Measurements from ENCODE around the gene PDGFB.

PDGFB gene

DNA sequence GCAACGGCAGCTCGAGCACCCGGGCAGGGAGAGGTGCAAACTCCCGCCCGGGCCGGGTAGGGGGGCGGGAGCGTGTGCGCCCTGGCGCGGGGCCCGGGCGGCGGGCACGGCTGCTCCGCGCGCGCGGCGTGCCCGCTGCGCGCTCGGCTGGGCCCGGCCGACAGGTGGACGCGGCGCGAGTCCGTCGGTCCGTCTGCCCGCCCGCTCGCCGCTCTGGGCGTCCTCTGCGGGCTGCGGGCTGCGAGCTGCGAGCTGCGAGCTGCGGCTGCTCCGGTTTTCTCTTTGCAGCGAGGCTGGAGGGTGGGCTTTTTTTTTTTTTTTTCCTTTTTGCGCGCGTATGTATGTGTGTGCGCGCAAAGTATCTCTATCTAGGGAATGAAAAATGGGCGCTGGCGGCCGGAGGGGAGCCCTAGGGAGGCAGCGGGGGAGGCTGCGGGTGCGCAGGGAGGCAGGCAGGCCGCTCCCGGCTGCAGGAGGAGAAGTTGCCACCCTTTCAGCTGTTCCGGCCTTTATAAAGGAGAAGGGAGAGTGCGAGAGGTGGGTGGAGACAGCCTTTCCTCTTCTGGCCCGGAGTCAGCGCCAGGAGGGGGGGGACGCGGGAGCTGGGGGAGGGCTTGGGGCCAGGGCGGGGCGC lies at the start of gene PDGFB:
PDGFB (minus strand) TSS at position 487 of the 634 bp plus-strand sequence. CDS start 1,019 bp downstream, outside the sequence.
- DNase-seq (ENCODE audit: low read depth) = no peak

DNA sequence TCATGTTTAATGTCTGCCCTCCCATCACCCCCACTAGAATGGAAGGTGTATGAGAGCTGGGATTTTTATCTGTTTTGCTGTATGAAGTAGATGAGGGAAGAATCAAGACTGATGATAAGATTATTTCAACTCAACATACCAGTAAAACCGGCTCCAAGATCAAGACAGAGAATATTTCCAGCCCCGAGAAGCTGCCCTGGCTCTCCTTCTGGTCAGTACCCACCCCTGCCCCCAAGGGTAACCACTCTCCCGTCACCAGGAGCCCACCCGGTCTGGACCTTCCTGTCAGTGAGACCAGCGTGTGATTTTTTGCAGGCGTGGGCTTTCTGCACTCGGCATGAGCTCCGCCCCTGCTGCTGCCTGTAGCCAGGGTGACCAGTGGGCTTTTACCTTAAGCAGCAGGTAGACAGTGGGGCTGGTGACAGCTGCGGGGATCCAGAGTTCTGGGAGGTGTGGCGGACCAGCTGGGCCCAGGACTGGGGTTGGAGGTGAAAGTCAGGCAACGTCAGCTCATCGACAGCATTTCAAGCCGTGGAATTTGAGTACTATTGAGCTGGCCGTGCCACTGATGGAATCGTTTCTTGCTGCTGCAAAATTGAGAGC lies 49.1 kb upstream of the PDGFB start:
- DNase-seq (ENCODE audit: low read depth) = no peak

DNA sequence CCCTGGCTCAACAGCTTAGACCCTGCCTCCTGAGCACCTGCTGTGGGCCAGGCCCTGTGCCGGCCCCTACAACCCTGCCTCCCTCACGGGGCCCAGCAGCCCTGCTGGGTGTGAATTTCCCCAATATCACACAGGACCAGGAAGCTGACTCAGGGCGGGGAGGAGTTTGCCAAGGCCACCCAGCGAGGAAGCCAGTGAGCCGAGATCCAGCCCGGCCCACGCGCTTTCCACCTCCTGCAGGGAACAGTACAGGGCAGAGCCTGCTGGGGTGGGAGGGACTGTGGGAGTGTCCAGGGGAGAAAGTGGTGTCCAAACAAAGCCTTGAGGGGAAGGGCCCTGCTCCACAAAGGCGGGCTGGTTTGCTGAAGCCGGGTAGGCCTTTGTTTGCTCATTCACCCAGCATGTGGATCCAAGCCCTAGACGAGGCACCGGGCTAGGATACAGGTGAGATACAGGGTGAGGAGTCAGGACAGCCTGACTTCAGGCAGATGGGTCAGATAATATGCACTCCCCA lies 47.8 kb upstream of the PDGFB start:
- peak; percentile 80 for DNase-seq (ENCODE audit: low read depth)

DNA sequence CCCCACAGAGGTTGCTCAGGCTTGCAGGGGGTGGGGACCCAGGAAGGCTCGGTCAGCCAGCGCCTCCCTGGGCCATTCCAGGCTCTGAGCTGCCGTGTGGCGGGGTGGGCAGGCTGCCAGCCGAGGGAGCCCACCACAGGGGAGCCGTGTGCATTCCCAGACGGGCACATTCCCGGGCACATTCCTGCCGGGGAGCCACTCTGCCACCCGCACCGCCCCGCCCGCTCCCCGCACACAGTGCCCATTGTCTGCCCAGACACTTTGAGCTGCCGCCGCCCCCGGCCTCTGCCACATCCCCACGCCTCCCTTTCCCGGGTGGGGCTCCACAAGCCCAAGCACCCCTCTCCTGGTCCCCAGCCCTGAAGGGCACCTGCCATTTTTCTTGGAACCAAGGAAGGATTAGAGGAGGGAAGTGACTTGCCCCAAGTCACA lies 47.3 kb upstream of the PDGFB start:
- no peak for DNase-seq (ENCODE audit: low read depth)

DNA sequence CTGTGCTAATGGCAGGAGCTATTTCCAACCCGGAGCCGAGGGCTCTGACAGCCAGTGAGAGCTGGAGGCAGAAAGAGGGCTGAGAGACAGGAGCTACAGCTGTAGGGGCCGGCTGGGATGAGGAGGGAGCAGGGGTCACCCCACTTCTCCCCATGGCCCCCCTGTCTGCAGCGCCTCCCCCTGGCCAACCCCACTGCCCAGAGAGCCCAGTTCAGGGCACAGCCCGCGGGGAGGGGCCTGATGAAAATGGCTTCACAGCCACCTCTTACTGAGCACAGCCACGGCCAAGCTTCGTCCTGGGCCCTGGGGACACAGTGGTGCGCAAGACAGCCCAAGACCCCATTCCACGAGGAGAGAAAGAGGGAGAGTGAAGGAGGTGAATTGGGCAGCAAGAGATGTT lies 46.7 kb upstream of the PDGFB start:
- no peak for DNase-seq (ENCODE audit: low read depth)

DNA sequence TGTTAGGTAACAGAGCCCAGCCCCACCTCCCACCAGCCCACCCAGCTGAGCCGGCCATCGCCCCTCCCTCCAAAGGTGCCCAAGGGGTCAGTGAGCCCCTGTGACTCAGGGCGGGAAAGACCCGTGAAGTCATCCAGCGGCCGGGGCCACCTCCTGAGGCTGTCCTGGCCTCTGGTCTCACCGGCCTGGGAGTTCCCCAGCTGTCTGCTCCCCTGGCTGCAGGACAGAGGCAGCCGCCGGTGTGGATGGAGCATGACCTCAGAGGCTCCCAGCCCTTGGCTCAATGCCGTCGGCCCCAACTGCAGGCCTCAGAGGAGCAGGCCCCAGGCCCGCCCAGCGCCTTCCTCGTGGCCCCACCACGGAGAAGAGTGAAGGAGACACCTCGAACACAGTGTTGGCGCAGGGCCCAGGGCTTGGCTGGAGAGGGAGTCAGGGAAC lies 46.0 kb upstream of the PDGFB start:
- DNase-seq (ENCODE audit: low read depth) = no peak

DNA sequence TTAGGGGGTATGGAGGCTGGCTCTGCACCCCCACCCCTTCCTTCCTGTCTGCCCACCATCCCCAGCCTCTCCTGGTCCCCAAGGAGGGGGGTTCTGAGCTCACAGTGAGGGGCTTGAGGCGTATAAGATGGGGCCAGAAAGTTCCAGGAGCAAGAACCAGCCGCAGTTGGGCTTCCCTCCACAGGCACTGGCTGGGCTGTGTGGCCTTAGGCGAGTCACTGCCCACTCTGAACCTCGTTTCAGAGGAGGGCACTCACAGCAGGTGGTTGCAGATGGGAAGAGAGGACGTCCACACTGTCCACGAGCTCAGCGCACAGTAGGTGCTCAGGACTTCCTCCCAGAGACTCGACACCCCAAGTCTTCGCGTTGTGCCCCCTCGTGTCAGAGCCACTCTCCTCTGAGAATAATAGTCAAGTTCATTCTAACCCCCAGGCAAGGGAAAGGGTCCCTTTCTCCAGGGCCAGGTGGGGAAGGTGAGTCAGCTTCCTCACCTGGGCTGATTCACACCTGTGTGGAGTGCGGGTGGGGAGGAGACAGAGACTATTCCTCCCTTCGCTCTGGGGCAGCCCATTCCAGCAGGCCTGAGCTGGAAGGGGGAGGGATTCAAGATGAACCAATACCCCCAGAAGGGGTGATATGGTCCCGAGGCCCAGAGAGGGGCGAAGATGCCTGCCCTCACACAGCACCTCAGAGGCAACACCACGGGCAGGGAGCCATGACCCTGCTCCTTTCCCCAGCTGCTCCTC lies 45.4 kb upstream of the PDGFB start:
- no peak for DNase-seq (ENCODE audit: low read depth)

DNA sequence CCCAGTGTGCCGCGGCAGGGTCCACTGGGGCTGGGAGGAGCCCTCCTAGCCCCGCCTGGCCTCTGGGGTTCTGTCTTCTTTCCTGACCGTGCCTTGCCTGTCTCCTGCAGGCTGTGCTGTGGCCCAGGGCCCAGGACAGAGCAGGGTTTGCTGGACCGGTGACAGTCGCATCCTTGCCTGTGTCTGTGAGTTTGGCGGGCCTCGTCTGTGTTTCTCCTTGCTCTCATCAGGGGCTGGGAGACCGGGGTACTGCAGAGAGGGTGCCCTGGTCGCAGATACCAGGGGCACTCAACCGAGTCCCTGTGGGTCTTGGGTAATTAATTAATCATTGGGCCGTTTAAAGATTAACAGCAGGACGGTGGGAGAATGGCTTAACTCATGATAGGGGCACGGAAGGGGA lies 44.8 kb upstream of the PDGFB start:
- no peak for DNase-seq (ENCODE audit: low read depth)

DNA sequence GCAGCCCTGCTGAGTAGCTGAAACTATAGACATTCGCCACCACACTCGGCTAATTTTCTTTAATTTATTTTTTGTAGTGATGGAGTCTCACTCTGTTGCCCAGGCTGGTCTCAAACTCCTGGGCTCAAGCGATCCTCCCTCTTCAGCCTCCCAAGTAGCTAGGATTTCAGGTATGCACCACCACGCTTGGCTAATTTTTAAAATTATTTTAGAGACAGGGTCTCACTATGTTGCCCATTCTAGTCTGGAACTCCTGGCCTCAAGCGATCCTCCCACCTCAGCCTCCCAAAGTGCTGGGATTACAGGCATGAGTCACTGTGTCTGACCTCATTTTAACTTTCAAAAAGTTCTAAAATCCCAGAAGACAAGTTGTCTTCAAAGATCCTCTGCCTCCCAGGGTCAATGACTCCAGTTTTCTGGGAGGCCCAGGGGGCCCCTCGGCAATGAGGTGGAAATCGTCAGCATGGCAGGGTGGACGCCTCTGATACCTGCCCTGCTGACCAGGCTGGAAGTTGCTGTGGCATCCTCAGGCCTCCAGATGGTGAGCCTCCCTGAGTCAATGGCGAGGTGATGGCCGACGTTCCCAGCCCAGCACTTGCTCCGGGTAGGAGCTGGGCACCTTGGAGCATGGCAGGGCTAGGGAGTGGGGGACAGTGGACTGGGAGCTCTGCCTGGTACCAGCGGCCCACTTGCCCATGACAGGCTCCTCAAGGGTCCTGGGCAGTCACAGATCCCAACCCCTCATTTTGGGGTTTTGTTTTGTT lies 43.5 kb upstream of the PDGFB start:
- DNase-seq (ENCODE audit: low read depth) = no peak

DNA sequence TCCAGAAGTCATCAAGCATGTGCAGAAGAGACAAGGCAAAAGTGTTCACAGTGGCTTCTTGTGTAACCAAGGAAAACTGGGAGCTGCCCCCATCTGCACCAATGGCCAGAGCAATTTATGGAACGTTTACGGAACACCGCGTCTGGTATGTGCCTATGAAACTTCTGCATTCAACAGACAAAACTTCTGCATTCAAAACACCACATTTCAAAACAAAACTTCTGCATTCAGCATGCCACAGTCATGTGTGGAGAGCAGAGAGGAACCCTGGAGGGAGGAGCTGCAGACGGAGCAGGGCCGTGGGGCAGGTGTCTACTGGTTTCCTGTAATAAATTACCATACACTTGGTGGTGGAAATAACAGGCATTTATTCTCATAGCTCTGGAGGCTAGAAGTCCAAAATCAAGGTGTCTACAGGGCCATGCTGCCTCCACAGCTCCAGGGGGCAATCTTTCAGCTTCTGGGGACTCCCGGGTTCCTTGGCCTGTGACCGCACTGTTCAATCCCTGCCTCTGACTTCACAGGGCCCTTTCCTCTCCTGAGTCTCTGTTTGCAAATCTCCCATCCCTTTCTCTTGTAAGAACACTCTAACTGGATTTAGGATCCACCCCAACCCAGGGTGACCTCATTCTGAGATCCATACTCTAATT lies 42.4 kb upstream of the PDGFB start:
- DNase-seq (ENCODE audit: low read depth) = no peak

DNA sequence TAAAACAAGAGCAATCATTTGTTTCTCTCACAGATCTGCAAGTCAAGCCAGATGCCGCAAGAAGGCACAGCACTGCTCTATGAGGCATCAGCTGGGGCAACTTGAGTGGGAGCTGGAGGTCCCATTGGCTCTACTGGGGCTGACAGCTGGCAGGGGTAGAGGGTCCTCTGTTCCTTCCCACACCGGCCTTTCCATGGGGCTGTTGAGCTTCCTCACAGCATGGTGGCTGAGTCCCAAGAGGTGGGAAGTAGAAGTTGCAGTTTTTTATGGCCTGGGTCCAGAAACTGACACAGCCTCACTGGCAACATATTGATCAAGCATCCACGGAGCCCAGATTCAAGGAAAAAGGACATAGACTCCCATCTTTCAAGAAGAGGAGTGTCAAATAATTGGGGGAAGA lies 40.2 kb upstream of the PDGFB start:
- DNase-seq (ENCODE audit: low read depth) = no peak

DNA sequence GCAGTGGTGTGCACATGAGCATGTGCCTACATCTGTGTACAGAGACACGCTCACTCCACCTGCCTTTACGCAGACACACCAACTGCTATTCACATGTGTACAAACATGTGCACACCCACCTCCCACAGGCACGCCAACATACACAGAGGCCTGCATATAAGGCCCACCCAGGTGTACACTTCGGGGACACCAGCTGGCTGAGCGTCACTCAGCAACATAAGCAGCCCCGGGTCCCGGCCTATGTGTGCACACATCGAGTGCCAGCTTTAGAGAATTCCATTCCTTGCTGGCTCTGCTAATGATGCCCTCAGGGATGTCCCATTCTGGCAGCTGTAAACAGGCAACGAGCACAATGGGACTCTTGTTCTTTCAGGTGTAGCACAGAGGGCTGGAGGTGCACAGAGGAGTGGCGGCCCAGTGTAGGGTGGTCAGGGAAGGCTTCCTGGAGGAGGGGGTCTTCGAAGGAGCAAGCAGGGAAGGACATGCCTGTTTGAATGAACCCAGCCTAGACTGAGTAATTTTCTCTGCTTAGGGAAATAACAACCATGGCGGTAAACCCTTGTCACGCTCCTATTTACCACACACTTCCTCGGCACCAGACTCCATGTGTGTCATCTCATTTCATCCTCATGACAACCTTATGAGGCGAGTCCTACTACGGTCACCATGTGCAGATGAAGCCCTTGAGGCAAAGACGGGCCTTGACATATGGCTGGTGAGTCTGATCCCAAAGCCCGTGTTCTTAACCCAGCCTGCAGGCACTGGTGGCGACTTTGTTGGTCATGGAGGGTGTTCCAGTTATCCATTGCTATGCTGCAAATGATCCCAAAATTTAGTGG lies 39.6 kb upstream of the PDGFB start:
- DNase-seq (ENCODE audit: low read depth) = no peak

DNA sequence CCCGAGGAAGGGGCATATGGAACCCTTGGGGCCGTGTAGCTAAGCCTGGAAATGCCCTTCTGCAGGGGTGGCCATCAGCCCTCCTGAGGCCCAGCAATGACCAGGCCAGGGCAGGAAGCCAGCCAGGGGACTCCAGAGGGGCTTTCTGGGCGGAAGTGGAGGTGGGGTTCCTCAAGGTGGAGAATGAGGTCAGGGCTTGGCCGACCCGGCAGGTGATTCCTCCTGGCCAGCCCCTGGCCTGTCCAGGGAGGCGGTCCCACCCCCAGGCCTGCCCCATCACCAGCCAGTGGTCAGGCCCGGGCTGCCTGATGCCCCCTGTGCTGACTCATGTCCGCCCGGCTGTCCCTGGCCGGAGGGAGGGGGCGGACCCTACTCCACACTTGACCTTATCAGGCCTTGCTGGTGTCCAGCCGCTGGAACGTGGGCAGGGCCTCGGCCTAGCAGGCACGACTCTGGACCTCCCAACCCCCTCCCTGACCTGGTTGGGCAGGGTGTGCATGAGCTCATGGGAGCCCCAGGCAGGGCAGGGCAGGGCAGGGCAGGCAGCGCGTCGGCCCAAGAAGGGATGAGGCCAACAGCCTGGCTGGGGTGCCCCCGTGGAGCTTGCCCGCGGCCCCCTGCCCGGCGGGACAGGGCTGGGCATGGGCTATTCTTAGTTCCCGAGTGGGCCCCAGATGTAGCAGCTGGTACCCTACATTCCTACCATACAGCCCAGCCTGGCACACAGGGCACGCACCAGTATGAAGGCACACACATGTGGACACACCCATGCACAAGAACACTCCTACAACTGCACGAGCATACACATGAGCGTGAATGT lies 38.8 kb upstream of the PDGFB start:
- DNase-seq (ENCODE audit: low read depth) = no peak

DNA sequence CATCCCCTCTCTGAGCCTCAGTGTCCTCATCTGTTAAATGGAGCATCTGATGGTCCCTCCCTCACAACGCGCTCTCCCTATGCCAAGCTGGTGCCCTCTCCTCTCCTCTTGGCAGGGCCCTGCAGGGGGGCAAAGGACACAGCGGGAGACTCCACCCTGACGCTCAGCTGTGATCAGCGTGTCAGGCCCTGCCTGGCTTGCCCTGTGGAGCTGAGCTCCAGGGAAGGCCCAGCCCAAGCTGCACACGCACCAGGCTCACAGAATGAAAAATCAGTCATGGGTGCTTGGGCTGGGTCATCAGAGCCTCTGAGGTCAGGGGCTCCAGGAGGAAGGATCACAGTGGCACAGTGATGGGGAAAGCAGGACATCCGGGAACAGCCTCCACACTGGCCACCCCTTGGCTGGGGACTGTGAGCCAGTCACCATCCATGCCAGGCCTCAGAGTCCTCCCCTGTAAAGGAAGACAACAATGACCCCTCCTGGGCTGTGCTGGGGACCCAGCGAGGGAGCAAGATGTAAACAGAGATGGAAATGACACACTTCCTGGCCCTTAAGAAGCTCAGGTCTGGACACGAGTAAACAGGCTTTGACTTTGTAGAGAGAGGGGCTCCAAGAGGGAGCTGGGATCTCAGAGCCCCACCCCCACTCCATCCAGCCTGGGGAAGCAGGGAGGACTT lies 38.0 kb upstream of the PDGFB start:
- DNase-seq (ENCODE audit: low read depth) = no peak

DNA sequence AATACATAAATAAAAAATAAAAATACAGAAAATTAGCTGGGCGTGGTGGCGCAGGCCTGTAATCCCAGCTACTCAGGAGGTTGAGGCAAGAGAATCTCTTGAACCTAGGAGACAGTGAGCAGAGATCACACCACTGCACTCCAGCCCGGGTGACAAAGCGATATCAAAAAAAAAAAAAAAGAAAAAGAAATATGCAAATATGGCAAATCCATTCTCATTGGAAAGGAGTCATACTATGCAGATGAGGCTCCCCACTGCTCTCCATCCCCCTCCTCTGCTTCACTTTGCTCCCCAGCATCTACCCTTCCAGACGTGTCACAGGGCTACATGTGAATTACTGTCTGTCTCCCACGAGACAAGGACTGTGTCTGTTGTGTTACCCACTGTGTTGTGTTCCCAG lies 36.3 kb upstream of the PDGFB start:
- no peak for DNase-seq (ENCODE audit: low read depth)

DNA sequence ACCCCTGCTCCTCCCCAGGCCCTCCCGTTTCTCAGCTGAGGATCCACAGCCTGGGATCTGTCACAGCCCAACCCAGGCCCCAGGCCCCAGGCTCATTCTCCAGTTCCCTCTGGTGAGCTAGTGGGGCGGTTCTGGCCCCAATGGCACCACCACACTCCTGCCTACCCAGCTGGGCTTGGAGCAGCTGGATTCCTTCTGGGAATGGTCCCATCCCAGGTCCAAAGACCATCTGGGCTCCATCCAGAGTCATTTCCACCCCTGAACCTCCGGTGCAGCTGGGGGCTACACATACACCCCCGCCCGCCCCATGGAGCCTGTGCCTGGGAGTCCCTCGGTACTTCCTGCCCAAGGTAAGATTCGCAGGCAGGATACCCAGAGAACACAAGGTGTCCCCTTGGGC lies 35.5 kb upstream of the PDGFB start:
- no peak for DNase-seq (ENCODE audit: low read depth)

DNA sequence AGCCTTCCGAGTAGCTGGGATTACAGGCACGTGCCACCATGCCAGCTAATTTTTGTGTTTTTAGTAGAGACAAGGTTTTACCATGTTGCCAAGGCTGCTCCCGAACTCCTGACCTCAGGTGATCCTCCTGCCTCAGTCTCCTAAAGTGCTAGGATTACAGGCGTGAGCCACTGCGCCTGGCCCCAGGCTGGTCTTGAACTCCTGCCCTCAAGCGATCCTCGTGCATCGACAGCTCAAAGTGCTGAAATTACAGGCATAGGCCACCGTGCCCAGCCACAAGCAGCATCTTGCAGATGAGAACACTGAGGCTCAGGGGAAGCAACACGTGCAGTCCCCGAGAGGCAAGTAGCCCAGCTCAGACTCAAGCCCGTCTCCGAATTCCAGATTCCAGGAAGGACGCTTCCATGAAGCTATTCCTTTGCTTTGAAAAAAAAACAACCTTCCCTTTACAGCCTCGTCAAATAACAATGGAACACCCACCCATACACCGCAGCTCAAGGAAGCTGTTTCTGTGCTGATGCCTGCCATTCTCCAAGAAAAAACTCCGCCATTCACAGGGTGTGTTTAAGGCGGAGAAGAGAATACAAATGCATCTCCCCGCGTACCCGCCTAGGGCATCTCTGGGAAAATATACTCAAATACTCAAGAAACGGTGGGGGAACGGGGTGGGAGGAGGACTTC lies 34.5 kb upstream of the PDGFB start:
- DNase-seq (ENCODE audit: low read depth) = no peak

DNA sequence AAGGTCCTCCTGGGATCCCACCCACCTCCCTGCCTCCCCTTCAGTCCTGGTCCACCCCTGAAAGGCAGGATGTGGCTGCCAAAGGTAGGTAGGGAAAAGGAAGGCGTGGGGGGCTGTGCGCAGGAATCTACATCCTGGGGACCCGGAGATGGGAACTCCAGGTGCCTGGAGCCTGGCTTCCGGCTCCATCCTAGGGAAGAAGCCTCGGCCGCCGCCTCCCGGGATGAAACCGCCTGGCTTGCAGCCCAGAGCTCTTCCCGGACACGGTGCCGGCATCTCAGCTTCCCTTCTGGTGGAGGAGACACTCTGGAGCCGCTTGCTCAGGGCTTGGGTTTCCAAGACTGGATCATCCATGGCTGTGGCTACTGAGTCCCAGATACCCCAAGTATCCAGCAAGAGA lies 33.3 kb upstream of the PDGFB start:
- no peak for DNase-seq (ENCODE audit: low read depth)

DNA sequence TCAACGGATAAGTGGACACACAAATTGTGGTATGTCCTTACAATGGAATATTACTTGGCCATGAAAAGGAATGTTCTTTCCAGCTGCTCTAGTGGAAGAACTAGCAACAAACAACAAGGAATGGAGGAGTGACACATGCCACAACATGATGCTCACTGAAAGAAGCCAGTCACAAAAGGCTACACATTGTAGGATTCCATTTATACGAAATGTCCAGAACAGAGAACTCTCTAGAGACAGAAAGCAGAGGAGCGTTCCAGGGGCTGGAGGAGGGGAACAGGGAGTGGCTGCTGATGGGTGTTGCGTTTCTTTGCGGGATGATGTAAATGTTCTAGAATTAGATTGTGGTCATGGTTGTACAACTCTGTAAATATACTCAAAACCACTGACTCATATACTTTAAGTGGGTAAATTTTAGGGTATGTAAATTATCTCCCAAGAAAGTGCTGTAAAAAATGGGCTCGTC lies 32.4 kb upstream of the PDGFB start:
- DNase-seq (ENCODE audit: low read depth) = peak; percentile 44
